ENCODE measurements around the gene MYPN.

- TF ChIP-seq CTCF (conservative IDR thresholded peaks at IDR 0.05; ENCODE audit: low read depth, low read length) (no peak), EZH2 (IDR thresholded peaks at IDR 0.05; ENCODE audit: low read length, unreplicated experiment) (no peak), EZH2phosphoT487 (IDR thresholded peaks at IDR 0.05; ENCODE audit: borderline replicate concordance, low read length) (no peak)
Measured at GRCh38 chr10:68230268-68230667, 121.0 kb downstream of the MYPN start.

Data from PC-3 (cell line).